Mucosa of gallbladder (tissue), 1 donor: Measurements from ENCODE around the gene SLC16A1. TPM values are rescaled to one million over a fixed set of nuclear protein-coding genes. Genes with fewer than 3 reads are reported as not detected.
"Not testable (repeated sequence)": the region's sequence is repeated elsewhere in the genome, so short reads cannot be mapped to it uniquely, and the experiment has no call there.

Experiments used
- DNase-seq: peaks from one replicate; pipeline ENCODE4 v3.0.0-alpha.2; 2020; ENCODE audit warnings: low spot score
- total RNA-seq: library from RNA; stranded (reverse); gene quantifications from one replicate; pipeline ENCODE4 v1.2.1, GENCODE V29; 2021
- donor health status: DM: no; HTN: no; CAD: no.

The SLC16A1 gene
- total RNA-seq: 21.5 TPM

GRCh38 chr1:112955773-112956543, at the start of gene SLC16A1:
Gene SLC16A1, minus strand, starts transcription at chr1:112956196. Its CDS starts 26,888 bp downstream, at chr1:112929308.
- peak; percentile 91 for DNase-seq

GRCh38 chr1:113003751-113004690, 48.0 kb upstream of the SLC16A1 start:
- DNase-seq: no peak

- DNase-seq: no peak
Measured at GRCh38 chr1:113002297-113002696, 46.3 kb upstream of the SLC16A1 start.

- DNase-seq: peak; percentile 46
Measured at GRCh38 chr1:112998592-112999235, 42.7 kb upstream of the SLC16A1 start.

- peak; percentile 17 for DNase-seq
Measured at GRCh38 chr1:112997781-112998180, 41.8 kb upstream of the SLC16A1 start.

- no peak for DNase-seq
Measured at GRCh38 chr1:112995890-112996289, 39.9 kb upstream of the SLC16A1 start.

GRCh38 chr1:112995021-112995420, 39.0 kb upstream of the SLC16A1 start:
- not testable (repeated sequence) for DNase-seq

- DNase-seq: no peak
Measured at GRCh38 chr1:112992780-112993179, 36.8 kb upstream of the SLC16A1 start.

- DNase-seq: no peak
Measured at GRCh38 chr1:112991402-112992120, 35.6 kb upstream of the SLC16A1 start.

GRCh38 chr1:112990271-112990670, 34.3 kb upstream of the SLC16A1 start:
- DNase-seq: no peak

GRCh38 chr1:112988367-112988766, 32.4 kb upstream of the SLC16A1 start:
- no peak for DNase-seq

- DNase-seq: no peak
Measured at GRCh38 chr1:112985123-112985522, 29.1 kb upstream of the SLC16A1 start.

- DNase-seq: no peak
Measured at GRCh38 chr1:112983537-112984131, 27.6 kb upstream of the SLC16A1 start.

GRCh38 chr1:112982853-112983536, 27.0 kb upstream of the SLC16A1 start:
- no peak for DNase-seq

GRCh38 chr1:112982328-112982727, 26.3 kb upstream of the SLC16A1 start:
- no peak for DNase-seq

- DNase-seq: not testable (repeated sequence)
Measured at GRCh38 chr1:112981834-112982233, 25.8 kb upstream of the SLC16A1 start.

- no peak for DNase-seq
Measured at GRCh38 chr1:112981426-112981825, 25.4 kb upstream of the SLC16A1 start.

GRCh38 chr1:112975336-112975735, 19.3 kb upstream of the SLC16A1 start:
- DNase-seq: no peak

GRCh38 chr1:112974646-112975045, 18.6 kb upstream of the SLC16A1 start:
- DNase-seq: no peak

GRCh38 chr1:112973788-112974187, 17.8 kb upstream of the SLC16A1 start:
- DNase-seq: no peak
